GM18502 (cell line): ENCODE measurements around the gene FER1L5.

Experiments
- ATAC-seq: cut with Tn5 transposase; IDR thresholded peaks from one replicate; pipeline ENCODE4 v1.9.1; 2021; ENCODE audit warnings: mild to moderate bottlenecking; ENCODE audit not compliant: unreplicated experiment, poor library complexity

Gene FER1L5

GRCh38 chr2:96642564-96643360 lies at the start of gene FER1L5:
Gene FER1L5, plus strand, starts transcription at chr2:96642764. Its CDS starts 73 bp downstream, at chr2:96642837.
- ATAC-seq, result no peak

GRCh38 chr2:96594282-96594681 lies 48.3 kb upstream of the FER1L5 start:
- ATAC-seq, result no peak

GRCh38 chr2:96594691-96595152 lies 47.8 kb upstream of the FER1L5 start:
- no peak for ATAC-seq

- ATAC-seq, result no peak
These were observed 46.0 kb upstream of the FER1L5 start for GRCh38 chr2:96596596-96596995.

GRCh38 chr2:96599941-96600340 lies 42.6 kb upstream of the FER1L5 start:
- ATAC-seq, result no peak

GRCh38 chr2:96601382-96602292 lies 40.9 kb upstream of the FER1L5 start:
- no peak for ATAC-seq

- no peak for ATAC-seq
These were observed 40.2 kb upstream of the FER1L5 start for GRCh38 chr2:96602330-96602823.

- no peak for ATAC-seq
These were observed 38.5 kb upstream of the FER1L5 start for GRCh38 chr2:96604104-96604503.

- no peak for ATAC-seq
These were observed 33.8 kb upstream of the FER1L5 start for GRCh38 chr2:96608469-96609455.

GRCh38 chr2:96616128-96616527 lies 26.4 kb upstream of the FER1L5 start:
- no peak for ATAC-seq

- ATAC-seq, result no peak
These were observed 26.0 kb upstream of the FER1L5 start for GRCh38 chr2:96616535-96616934.

GRCh38 chr2:96617012-96617411 lies 25.6 kb upstream of the FER1L5 start:
- no peak for ATAC-seq

- ATAC-seq, result no peak
These were observed 23.8 kb upstream of the FER1L5 start for GRCh38 chr2:96618596-96619283.

GRCh38 chr2:96622544-96622943 lies 20.0 kb upstream of the FER1L5 start:
- no peak for ATAC-seq

- ATAC-seq, result no peak
These were observed 19.4 kb upstream of the FER1L5 start for GRCh38 chr2:96623116-96623515.

- ATAC-seq, result no peak
These were observed 16.7 kb upstream of the FER1L5 start for GRCh38 chr2:96625571-96626552.

GRCh38 chr2:96626553-96626942 lies 16.0 kb upstream of the FER1L5 start:
- ATAC-seq, result no peak

GRCh38 chr2:96631804-96632435 lies 10.6 kb upstream of the FER1L5 start:
- ATAC-seq, result no peak
